Lower lobe of right lung (tissue), 2 donors: ENCODE results near the gene PHF13. TPM values are rescaled to one million over a fixed set of nuclear protein-coding genes. Genes with fewer than 3 reads are reported as not detected.

Experiments used
- ATAC-seq, 2 donors: fragments of 200-7000 bp; cut with Tn5 transposase; one replicate each; pipeline ENCODE4 v1.9.1; 2020 to 2022; ENCODE audit warnings: mild to moderate bottlenecking in 2 of 2, moderate library complexity in 2 of 2
- DNase-seq: peaks from one replicate; pipeline ENCODE4 v3.0.0-alpha.2; 2020
- H3K27ac ChIP-seq: fragments of 200-600 bp; one replicate; pipeline ENCODE4 v1.8.0; 2022
- H3K27me3 ChIP-seq: fragments of 200-600 bp; one replicate; pipeline ENCODE4 v1.8.0; 2022; ENCODE audit warnings: low read depth
- H3K36me3 ChIP-seq: fragments of 200-600 bp; one replicate; pipeline ENCODE4 v1.8.0; 2022; ENCODE audit warnings: mild to moderate bottlenecking
- H3K4me1 ChIP-seq: fragments of 200-600 bp; one replicate; pipeline ENCODE4 v1.8.0; 2022
- H3K4me3 ChIP-seq: fragments of 200-600 bp; one replicate; pipeline ENCODE4 v1.8.0; 2022; ENCODE audit warnings: mild to moderate bottlenecking
- H3K9me3 ChIP-seq: fragments of 200-600 bp; one replicate; pipeline ENCODE4 v1.8.0; 2022
- intact Hi-C: fragments of 100-400 bp; cut with DNase I; formaldehyde crosslinking; loops from one replicate; pipeline ENCODE4 v1.11.0; 2022
- total RNA-seq: library from RNA; stranded (reverse); fragmentation: NEBNext Ultra II Directional; extraction: Animal tissue kit (Norgen Biotek cat#: 25700); gene quantifications from one replicate; pipeline ENCODE4 v1.2.1, GENCODE V29; 2021
- TF ChIP-seq, protein P1 (sequence below): fragments of 200-600 bp; IDR thresholded peaks from one replicate; pipeline ENCODE4 v1.8.0; 2022; ENCODE audit warnings: antibody characterized with exemption, mild to moderate bottlenecking
- donor health status: DM: no; HTN: yes; CAD: no; lungs with severe emphysema.

PHF13 gene
- total RNA-seq, 1 donor from 2014 or later: 10.2 TPM

DNA sequence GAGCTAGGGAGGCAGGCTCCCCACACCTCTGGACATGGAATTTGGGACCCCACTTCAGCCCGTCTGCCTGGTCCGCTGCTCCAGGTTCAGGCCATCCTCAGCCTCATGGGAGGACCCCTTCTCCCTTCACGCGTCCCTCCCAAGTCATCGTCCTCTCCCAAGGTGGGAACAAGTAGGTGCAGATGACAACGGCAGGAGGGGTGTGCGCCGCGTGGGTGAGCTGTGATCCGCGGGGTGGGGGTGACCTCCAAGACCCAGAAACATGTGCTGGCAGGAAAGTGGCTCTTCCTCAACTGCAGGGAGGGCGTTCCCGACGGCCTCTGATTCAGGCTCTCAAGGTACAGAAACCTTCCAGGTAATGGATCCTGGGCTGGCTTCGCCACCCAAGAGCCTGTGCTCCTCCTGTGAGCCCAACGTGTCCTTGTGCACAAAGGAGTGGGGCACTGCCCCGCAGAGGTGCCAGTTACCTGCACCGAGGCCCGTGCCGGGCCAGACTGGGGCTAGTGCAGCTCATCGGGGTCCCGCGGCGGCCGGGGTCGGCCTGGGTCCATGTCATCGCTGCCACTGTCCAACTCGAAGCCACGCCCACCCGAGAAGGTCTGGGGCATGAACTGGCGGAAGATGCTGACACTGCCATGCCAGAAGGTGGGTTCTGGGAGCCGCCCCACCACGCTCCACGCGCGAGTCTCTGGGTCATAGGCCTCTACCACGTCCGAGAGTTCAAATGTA is 20.5 kb upstream of the PHF13 start:
- DNase-seq (no peak), ATAC-seq (no peak)
- intact Hi-C loops: no loop called here
- H3K9me3 ChIP-seq: no peaks in the 10 kb centered on the region
- TF ChIP-seq, protein P1, sequence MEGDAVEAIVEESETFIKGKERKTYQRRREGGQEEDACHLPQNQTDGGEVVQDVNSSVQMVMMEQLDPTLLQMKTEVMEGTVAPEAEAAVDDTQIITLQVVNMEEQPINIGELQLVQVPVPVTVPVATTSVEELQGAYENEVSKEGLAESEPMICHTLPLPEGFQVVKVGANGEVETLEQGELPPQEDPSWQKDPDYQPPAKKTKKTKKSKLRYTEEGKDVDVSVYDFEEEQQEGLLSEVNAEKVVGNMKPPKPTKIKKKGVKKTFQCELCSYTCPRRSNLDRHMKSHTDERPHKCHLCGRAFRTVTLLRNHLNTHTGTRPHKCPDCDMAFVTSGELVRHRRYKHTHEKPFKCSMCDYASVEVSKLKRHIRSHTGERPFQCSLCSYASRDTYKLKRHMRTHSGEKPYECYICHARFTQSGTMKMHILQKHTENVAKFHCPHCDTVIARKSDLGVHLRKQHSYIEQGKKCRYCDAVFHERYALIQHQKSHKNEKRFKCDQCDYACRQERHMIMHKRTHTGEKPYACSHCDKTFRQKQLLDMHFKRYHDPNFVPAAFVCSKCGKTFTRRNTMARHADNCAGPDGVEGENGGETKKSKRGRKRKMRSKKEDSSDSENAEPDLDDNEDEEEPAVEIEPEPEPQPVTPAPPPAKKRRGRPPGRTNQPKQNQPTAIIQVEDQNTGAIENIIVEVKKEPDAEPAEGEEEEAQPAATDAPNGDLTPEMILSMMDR: no peak
- H3K27me3 ChIP-seq: no peaks in the 10 kb centered on the region
- no peak overlapping the region for H3K27ac ChIP-seq
- H3K4me1 ChIP-seq: peaks cover 42% of the 10 kb centered on the region
- no peak overlapping the region for H3K4me3 ChIP-seq
- H3K36me3 ChIP-seq: peaks cover 90% of the 10 kb centered on the region

- TF ChIP-seq, protein P1: no peak
- no peak overlapping the region for H3K4me3 ChIP-seq
- ATAC-seq (no peak), DNase-seq (no peak)
- peaks cover 90% of the 10 kb centered on the region for H3K36me3 ChIP-seq
- H3K27ac ChIP-seq: no peak overlapping the region
- intact Hi-C loops: no loop called here
- peaks cover 43% of the 10 kb centered on the region for H3K4me1 ChIP-seq
- H3K9me3 ChIP-seq: no peaks in the 10 kb centered on the region
- H3K27me3 ChIP-seq: no peaks in the 10 kb centered on the region
Observed at GRCh38 chr1:6593810-6594209, 19.7 kb upstream of the PHF13 start.

DNA sequence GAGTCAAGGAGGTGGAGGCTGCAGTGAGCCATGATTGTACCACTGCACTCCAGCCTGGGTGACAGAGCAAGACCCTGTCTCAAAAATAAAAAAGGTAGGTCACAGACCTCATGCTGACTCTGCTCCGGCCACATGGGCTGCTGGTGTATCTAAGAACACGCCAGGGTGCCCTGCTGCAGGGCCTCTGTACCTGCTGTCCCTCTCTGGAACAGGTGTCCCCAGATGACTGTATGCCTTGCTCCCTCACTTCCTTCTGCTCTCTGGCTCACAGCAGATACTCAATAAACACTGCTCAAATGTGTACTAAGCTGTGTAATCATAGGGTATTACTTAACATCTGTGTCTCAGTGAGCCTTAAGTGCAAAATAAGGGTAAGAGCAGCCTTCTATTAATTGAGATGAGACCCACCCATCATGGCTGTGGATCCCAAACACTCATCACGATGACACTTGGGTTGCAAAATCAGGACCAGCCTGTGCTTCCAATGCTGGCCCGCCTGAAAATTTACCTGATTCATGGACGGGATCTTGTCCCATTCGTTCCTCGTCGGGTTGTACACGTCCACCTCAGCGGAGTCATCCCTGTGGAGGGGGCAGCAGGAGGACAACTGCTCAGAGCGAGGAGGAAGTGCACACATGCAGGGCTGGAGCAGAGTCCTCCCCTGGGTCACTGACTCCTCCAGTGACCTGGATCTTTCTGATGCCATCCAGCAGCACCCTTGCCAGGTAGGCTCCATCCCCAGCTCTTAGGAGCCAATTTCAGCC is 18.4 kb upstream of the PHF13 start:
- DNase-seq (no peak), ATAC-seq (no peak)
- Histone ChIP-seq H3K27me3 (no peaks in the 10 kb centered on the region), H3K36me3 (peaks cover 85% of the 10 kb centered on the region), H3K4me3 (no peak overlapping the region), H3K9me3 (no peaks in the 10 kb centered on the region), H3K4me1 (peaks cover 55% of the 10 kb centered on the region), H3K27ac (no peak overlapping the region)
- TF ChIP-seq, protein P1: no peak
- intact Hi-C loops: no loop called here

DNA sequence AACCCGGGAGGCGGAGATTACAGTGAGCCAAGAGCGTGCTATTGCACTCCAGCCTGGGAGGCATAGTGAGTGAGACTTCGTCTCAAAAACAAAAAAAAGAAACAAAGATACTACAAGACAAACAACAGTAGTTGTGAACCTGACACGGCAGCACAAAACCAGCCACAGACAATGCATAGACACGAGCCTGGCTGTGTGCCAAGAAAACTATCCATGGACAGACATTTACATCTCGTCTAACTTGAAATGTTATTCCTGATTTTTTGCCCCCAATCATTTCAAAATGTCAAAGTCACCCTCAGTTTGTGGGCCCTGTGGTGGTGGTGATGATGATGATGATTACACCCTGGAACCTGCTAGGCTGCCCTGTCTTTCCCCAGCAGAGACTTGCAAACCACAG is 17.2 kb upstream of the PHF13 start:
- TF ChIP-seq, protein P1: no peak
- Histone ChIP-seq H3K4me3 (no peak overlapping the region), H3K4me1 (peaks cover 56% of the 10 kb centered on the region), H3K27ac (no peak overlapping the region), H3K9me3 (no peaks in the 10 kb centered on the region), H3K36me3 (peaks cover 79% of the 10 kb centered on the region), H3K27me3 (no peaks in the 10 kb centered on the region)
- ATAC-seq (no peak), DNase-seq (no peak)
- intact Hi-C loops: no loop called here

DNA sequence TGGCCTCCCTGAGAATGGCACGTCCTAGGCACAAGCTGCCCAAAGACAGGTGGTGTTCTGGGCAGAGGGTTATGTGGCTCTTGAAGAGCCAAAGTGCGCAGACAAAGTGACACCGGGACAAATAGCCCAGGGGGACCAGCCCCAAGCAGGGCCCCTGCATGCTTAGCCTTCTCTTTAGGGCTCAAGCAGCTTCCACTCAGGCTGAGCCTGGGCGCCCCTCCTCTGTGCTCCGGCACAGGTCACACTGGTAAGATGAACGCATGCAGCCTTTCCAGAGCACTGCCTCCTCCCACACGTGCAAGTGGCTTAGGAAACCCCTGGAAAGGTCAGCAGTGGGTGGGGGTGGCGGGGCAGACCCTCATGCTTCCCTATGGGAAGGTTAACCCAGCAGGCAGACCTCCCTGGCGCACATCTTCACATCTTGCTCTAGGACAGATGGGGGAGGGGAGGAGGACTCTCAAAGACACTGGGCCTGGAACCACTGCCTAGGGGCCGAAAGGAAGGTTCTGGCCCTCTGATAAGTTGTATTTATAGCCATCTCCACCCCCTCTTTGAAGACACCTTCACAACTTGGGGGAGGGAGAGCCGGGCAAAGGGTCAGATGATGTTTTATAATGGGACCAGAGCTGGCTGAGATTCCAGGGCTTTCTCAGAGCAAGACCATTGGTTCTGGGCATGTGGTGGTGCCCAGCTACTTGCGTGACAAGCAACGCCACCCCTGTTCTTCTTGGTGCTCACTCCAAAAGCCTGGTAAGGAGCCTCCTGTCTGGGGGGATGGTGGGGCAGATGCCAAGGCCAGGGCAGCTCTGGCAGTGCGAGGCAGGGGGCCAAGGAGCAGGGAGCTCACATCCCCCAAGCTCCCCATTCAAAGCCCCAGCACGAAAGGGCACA is 16.4 kb upstream of the PHF13 start:
- TF ChIP-seq, protein P1: no peak
- H3K9me3 ChIP-seq: no peaks in the 10 kb centered on the region
- ATAC-seq: no peak
- intact Hi-C loops: no loop called here
- DNase-seq: no peak
- H3K4me3 ChIP-seq: no peak overlapping the region
- peaks cover 75% of the 10 kb centered on the region for H3K36me3 ChIP-seq
- H3K27ac ChIP-seq: no peak overlapping the region
- no peaks in the 10 kb centered on the region for H3K27me3 ChIP-seq
- peaks cover 49% of the 10 kb centered on the region for H3K4me1 ChIP-seq
